ENCODE data around the gene GPR137.
"Not testable (repeated sequence)": the region's sequence is repeated elsewhere in the genome, so short reads cannot be mapped to it uniquely, and the experiment has no call there.

The GPR137 gene

DNA sequence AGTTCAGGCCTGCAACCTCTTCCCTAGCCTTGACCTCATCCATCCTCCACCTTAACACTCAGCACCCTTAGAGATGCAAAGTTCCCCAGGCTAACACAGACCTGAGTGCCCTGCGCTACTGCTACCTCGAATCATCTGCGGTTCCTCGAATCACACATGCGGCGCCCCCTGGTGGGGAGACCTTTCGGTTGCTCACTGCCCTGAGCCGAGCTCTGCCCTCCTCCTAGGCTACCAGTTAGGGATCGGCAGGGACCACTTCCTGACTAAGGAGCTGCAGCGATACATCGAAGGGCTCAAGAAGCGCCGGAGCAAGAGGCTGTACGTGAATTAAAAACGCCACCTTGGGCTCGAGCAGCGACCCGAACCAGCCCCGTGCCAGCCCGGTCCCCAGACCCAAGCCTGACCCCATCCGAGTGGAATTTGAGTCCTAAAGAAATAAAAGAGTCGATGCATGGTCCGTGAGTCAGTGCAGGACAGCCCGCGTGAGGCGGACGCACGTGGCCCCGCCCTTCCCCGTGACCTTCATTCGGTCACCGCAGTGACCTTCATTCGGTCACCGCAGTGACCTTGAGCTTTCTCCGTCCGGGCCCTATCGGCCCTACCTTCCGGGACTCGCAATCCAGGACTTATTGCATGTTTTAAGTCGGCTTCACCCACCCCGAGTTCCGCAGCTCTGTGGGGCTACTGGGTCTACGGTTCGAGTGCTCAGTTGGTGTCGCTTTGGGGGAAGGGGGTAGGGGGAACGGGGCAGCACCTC is 18.8 kb downstream of the GPR137 start:
- peak; percentile 91 to 98 (median 96) for DNase-seq (ENCODE audit: low read depth in 3 of 3)

DNA sequence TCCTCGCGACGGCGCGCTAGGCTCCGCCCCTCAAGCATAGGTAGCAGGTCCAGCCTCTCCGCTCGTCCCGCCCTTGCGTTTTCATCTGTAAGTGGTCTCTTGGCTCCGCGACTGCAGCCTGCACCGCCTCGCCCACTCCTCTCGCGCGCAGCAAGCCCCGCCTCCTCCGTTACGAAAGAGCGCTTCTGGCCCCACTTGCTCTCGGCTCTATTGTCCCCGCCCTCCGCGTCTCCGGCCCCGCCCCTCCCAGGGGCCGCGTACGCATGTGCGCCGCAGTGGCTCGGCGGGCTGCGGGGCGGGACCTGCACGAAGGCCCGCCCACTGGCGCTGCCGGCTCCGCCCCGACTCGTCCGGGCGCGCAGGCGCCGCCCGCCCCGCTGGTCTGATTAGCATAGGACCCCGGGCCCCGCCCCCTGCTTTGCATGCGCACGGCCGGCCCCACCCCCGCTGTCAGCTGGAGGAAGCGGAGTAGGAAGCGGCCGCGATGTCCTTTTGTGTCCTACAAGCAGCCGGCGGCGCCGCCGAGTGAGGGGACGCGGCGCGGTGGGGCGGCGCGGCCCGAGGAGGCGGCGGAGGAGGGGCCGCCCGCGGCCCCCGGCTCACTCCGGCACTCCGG is 19.5 kb downstream of the GPR137 start, which contains the start of gene ESRRA:
Gene ESRRA, plus strand, starts transcription at position 450 of the 616 bp plus-strand sequence. CDS start 1,656 bp downstream, outside the sequence.
- peak; percentile 99 to 100 (median 100) for DNase-seq (ENCODE audit: low read depth in 3 of 3)

DNA sequence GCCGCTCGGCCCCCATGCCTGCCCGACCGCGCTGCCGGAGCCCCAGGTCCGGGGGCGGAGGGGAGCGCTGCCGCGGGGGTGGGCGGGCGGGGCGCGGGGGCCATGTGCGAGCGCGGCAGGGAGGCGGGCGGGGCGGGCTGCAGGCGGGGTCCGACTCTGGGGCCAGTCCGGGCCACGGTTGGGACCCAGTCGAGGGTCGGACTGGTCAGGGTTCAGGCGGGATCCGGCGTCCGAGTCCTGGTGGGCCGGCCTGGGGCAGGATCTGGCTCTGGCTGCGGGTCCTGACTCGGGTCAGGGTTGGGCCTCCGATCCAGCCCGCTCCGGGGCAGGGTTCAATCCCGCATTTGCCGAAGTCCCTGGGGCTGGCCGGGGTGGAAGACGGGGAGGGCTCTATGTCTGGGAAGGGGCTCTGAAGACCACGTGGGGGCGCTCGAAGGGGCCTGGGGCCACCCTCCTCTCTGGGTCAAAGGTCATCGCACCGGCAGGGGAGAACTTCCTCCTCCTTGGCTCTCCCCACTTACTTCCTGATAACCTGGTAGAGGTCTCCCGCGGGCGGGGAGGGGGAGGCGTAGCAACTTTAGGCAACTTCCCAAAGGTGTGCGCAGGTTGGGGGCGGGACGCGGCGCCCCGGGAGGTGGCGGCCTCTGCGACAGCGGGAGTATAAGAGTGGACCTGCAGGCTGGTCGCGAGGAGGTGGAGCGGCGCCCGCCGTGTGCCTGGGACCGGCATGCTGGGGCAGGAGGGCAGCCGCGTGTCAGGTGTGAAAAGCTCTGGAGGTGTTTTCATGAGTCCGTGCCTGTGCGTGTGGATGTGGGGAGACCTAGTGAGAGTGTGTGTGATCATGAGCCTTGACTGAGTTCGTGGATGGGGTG is 20.3 kb downstream of the GPR137 start:
- DNase-seq (ENCODE audit: low read depth in 3 of 3), result peak in 2 of 3 donors; percentile 45 to 64

DNA sequence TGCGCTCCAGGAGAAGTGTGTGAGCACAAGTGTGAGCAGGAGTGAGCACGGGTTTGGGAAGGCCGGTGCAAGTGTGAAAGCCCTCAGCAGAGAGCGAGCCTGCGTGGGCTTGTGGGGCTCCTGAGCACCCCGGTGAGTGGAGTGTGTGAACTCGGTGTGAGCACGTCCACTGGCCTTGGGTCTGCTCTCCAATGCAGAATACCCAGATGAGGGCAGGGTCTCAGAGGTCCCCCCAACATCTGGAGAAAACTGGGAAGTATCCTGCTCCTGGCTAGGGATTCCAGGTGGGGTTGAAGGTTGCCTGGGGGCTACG is 20.9 kb downstream of the GPR137 start:
- no peak for DNase-seq (ENCODE audit: low read depth in 3 of 3)

DNA sequence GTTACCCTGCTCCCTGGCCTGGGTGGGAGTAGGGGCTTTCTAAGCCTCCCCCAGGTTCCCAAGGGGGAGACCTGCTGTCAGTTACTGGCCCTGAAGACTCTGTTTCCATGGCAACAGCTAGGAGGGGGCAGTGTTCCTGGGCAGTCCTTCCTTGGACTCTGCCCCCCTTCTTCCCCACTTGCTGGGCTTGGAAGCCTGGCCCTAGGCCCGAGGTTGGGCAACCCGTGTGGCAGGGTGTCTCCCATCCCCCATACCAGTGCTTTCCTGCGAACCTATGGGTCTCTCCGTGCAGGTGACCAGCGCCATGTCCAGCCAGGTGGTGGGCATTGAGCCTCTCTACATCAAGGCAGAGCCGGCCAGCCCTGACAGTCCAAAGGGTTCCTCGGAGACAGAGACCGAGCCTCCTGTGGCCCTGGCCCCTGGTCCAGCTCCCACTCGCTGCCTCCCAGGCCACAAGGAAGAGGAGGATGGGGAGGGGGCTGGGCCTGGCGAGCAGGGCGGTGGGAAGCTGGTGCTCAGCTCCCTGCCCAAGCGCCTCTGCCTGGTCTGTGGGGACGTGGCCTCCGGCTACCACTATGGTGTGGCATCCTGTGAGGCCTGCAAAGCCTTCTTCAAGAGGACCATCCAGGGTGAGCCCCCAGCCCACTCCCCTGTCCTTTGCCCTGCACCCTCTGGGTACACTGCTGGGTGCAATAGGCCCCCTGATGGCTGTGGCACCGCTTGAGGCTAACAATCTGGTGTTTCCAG is 21.4 kb downstream of the GPR137 start:
- DNase-seq (ENCODE audit: low read depth in 3 of 3), result no peak

DNA sequence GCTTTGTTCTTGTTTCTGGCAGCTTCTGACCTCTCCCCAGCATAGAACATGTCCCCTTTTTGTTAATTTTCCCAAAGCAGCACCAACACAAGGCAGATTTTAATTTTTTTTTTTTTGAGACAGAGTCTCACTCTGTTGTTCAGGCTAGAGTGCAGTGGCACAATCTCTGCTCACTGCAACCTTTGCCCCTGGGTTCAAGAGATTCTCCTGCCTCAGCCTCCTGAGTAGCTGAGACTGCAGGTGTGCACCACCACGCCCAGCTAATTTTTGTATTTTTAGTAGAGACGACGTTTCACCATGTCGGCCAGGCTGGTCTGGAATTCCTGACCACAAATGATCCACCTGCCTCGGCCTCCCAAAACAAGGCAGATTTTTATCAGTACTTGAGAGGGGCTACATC is 22.1 kb downstream of the GPR137 start:
- DNase-seq (ENCODE audit: low read depth in 3 of 3), result not testable (repeated sequence)

DNA sequence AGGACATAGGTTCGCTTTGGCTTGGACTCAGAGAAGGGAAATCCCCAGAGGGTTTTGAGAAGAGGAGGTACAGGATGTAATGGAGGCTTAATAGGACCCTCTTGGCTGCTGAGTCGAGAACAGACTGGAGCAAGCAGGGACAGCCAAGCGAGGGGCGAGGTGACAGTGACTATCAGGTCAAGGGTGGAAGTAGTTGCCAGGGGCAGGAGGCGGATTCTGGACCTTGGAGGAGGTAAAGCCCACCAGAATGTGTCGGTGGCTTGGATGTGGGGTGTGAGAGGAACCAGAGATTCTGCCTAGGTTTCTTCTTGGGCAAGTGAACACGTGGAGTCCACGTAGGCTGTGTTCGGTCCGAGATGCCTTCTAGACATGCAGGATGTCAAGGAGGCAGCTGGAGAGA is 27.3 kb downstream of the GPR137 start:
- no peak for DNase-seq (ENCODE audit: low read depth in 3 of 3)

DNA sequence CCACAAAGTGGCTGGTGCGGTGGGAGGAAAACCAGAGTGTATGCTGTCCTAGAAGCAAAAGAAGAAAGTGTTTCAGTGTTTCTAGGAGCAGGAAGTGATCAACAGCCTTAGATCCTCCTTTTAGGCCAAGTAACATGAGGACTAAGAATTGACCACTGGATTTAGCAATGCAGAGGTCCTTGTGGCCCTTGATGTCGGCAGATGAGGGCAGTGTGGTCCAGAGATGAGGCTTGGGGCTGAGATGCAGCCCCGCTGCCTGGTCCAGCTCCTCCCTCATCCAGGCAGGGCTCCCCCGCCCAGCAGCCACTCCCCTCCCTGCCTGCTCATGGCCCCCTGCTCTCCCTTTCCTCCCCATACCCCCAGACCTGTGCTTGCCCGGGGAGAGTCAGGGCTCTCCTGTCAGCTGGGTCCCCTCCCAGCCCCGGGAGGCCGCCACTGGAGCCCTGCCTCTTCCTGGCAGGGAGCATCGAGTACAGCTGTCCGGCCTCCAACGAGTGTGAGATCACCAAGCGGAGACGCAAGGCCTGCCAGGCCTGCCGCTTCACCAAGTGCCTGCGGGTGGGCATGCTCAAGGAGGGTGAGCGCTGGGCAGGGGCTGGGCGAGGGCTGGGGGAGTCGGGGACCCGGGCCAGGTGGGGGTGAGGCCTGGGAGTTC is 28.0 kb downstream of the GPR137 start:
- DNase-seq (ENCODE audit: low read depth in 3 of 3), result no peak

DNA sequence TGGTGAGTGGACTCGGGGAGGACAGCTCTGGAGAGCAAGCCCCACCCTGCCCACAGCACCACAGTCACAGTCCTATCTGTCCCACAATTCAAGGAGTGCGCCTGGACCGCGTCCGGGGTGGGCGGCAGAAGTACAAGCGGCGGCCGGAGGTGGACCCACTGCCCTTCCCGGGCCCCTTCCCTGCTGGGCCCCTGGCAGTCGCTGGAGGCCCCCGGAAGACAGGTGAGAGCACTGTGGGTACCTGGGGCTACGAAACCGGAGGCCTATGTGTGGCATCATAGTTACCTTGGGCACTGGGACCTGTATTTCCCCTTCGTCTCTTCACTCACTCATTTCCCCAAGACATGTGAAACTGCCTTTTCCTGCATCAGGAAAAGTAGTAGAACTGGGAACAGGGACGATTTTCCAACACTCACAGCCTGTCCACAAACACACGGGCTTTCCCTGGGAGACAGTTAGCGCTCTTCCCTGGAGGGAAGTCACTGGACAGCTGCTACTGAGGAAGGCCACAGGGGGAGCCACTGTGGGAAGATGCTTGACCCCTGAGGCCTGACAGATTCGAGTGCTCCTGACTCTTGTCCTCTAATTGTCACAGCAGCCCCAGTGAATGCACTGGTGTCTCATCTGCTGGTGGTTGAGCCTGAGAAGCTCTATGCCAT is 28.6 kb downstream of the GPR137 start:
- no peak for DNase-seq (ENCODE audit: low read depth in 3 of 3)

DNA sequence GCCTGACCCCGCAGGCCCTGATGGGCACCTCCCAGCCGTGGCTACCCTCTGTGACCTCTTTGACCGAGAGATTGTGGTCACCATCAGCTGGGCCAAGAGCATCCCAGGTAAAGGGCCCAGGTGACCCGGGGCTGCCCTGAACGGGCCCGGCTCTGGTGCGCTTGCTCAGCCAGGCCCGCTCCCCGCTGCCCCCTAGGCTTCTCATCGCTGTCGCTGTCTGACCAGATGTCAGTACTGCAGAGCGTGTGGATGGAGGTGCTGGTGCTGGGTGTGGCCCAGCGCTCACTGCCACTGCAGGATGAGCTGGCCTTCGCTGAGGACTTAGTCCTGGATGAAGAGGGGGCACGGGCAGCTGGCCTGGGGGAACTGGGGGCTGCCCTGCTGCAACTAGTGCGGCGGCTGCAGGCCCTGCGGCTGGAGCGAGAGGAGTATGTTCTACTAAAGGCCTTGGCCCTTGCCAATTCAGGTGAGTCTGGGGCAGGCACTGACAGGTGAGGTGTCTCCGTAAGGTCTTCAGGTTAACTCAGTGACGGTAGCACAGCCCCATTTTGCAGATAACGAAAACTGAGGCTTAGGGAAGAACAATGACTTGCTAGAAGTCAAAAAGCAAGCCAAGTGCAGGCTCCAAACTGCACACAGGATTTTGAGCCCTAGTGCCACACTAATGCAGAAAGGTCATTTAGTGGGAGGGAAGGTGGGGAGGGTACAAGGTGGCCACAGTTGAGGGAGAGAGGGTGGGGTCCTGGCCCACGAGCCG is 29.3 kb downstream of the GPR137 start:
- no peak for DNase-seq (ENCODE audit: low read depth in 3 of 3)

DNA sequence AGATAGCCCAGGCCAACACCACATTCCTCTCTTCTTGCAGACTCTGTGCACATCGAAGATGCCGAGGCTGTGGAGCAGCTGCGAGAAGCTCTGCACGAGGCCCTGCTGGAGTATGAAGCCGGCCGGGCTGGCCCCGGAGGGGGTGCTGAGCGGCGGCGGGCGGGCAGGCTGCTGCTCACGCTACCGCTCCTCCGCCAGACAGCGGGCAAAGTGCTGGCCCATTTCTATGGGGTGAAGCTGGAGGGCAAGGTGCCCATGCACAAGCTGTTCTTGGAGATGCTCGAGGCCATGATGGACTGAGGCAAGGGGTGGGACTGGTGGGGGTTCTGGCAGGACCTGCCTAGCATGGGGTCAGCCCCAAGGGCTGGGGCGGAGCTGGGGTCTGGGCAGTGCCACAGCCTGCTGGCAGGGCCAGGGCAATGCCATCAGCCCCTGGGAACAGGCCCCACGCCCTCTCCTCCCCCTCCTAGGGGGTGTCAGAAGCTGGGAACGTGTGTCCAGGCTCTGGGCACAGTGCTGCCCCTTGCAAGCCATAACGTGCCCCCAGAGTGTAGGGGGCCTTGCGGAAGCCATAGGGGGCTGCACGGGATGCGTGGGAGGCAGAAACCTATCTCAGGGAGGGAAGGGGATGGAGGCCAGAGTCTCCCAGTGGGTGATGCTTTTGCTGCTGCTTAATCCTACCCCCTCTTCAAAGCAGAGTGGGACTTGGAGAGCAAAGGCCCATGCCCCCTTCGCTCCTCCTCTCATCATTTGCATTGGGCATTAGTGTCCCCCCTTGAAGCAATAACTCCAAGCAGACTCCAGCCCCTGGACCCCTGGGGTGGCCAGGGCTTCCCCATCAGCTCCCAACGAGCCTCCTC is 30.2 kb downstream of the GPR137 start:
- not testable (repeated sequence) for DNase-seq (ENCODE audit: low read depth in 3 of 3)

DNA sequence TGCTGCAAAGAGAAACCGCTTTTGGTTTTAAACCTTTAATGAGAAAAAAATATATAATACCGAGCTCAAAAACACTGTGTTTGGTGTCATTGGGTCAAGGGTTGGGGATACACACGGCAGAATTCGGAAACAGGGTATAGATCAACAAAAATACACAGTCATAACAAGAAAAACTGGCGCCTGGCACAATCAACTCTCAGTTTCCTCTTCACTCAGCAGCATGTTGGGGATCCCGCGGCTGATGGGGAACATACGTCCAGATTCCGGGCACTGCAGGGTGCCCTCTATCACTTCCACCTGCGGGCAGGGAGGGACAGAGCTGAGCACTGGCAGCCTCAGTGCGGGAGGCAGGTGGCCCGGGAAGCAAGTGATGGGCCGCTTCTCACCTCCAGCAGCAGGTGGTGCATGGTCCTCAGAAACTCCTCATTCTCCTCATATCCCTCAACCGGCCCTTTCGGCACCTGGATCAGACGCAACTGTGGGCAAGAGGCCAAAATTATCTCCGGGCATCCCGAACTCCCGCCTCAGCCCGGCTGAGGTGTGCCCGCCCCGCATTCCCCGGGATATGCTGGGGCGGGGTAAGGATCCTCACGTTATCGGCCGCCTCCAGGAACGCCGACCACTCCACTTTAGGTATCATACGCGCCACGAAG is 31.1 kb downstream of the GPR137 start:
- no peak for DNase-seq (ENCODE audit: low read depth in 3 of 3)

DNA sequence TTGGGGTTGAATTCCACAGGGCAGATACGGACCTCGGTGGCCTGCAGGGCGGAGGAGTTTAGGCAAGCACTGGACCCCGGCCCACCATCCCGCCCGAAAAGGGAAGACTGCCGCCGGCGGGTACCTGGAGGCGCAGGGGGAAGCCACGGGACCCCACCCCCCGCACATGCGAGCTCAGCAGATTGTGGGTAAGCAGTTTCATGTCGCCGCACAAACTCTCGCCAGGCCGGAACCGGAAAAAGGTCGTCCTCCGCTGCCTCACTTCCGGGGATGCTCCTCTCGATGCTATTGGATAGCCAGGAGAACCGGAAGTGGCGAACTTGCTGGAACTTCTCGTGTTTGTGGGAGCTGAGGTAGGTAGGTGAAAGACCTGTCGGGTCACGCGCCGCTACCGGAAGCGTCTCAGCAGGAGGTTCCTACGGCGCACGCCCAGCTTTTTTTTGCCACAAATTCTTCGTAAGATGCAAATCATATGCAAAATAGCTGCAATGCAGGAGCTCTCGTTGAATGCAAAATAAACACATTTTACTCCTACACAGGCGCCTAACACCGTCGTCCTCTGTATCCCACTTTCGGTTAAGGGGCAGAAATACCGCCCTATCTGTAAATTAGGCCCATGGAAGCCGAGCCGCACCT is 31.8 kb downstream of the GPR137 start, which contains the start of gene TRMT112:
Gene TRMT112, minus strand, starts transcription at position 235 of the 636 bp plus-strand sequence. Its CDS starts 33 bp downstream, at position 202.
- peak; percentile 92 to 96 (median 95) for DNase-seq (ENCODE audit: low read depth in 3 of 3)

DNA sequence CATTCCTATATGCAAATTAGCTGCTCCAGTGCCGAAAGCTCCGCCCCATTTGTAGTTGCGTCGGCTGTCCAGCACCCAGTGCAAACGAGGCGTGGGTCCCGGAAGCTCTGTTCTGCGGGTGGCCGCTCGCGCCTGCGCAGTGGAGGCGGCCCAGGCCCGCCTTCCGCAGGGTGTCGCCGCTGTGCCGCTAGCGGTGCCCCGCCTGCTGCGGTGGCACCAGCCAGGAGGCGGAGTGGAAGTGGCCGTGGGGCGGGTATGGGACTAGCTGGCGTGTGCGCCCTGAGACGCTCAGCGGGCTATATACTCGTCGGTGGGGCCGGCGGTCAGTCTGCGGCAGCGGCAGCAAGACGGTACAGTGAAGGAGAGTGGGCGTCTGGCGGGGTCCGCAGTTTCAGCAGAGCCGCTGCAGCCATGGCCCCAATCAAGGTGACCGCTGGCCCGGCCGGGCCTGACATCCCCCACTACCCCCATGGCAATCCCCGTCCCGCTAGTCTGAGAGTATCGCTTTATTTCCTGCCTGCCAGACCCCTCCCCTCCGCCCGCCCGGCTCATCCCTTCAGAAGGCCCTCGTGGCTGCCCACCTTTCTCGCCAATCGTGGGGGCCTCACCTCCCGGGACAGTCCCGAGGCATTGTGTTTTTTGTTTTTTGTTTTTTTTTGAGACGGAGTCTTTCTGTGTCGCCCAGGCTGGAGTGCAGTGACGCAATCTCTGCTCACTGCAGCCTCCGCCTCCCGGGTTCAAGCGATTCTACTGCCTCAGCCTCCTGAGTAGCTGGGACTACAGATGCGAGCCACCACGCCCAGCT is 32.5 kb downstream of the GPR137 start, which contains the start of gene PRDX5:
Gene PRDX5, plus strand, starts transcription at position 161 of the 805 bp plus-strand sequence. Its CDS starts 95 bp downstream, at position 256.
- peak; percentile 86 to 92 (median 91) for DNase-seq (ENCODE audit: low read depth in 3 of 3)

DNA sequence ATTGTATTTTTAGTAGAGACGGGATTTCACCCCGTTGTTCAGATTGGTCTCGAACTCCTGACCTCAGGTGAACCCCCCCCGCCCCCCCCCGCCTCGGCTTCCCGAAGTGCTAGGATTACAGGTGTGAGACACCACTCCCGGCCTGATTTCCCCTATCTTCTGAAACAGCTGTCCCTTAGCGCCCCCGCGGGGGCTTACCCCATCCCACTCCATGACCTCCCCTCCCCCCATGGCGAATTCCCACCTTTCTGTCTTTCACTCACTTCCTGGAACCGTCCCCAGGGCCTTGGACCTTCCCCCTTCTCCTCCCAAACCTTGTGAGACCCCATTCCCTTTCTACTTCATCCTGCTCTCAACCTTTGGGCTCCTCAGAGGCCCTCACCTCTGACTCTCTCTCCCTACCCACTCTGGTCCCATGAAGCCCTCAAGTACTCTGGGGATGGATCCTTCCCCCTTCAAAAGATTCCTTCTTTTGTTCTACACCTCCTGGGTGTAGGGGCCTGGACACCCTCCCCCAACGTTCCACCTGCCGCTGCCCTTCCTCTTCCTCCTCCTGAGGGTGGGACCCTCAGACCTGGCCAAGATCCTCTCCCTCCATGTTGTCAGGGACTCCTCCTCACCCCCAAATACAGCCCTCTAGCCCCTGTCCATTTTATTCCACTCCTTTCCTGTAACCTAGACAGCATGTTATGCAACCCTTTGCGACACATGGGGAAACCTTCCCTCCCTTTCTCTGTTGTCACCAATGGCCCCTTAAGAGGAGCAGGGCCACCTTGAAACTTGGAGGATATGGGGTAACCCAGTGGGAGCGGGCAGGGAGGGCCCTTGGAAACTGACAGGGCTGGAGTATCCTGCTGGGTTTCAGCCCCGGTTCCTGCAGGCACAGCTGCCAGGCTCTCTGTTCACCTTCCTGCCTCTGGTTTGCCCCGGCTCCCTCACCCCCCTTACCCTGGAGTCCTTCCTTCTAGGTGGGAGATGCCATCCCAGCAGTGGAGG is 33.4 kb downstream of the GPR137 start:
- DNase-seq (ENCODE audit: low read depth in 3 of 3), result no peak

DNA sequence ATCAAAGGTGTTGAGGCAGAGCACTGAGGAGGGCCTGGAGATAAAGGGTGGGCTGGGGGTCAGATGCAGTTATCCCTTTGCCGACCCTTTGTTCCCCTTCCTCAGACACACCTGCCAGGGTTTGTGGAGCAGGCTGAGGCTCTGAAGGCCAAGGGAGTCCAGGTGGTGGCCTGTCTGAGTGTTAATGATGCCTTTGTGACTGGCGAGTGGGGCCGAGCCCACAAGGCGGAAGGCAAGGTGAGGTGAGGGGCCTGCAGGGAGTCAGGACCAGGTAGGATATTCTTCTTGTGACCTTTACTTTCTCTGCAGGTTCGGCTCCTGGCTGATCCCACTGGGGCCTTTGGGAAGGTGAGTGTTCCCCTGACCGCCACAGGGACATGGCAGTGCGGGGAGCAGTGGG is 34.9 kb downstream of the GPR137 start:
- no peak for DNase-seq (ENCODE audit: low read depth in 3 of 3)

Data from stimulated activated CD4-positive, alpha-beta T cell treated with anti-CD3 and anti-CD28 coated beads, TNF-alpha, amount 100 ng/mL, for 48 hours (primary cell).